ENCODE measurements around the gene PRKCH. TPM values are rescaled to one million over a fixed set of nuclear protein-coding genes. Genes with fewer than 3 reads are reported as not detected.

The PRKCH gene
- total RNA-seq, 1 donor from 2014 or later: 373 TPM

DNA sequence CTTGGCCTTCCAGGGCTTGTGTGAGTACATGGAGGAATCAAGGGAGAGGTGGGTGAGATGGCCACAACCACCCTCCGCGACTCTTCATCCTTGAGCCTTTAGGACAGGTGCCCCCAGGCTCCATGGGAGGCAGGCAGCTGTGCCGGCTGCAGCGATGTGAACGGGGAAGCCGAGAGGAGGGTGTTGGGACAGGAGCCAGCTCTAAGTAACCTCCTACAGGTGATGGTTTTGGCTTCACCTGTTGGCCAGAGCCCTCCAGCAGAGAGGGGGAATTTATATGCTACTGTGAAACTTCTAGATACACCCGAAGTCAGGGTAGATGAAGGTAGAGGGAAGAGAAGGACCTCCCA, 241.8 kb downstream of the PRKCH start:
- DNase-seq (ENCODE audit: low read depth in 2 of 2): no peak

- no peak for DNase-seq (ENCODE audit: low read depth in 2 of 2)
Measured at GRCh38 chr14:61563880-61564617, 242.7 kb downstream of the PRKCH start.

- DNase-seq (ENCODE audit: low read depth in 2 of 2): peak in 1 of 2 donors; percentile 79
Measured at GRCh38 chr14:61564618-61565091, 243.3 kb downstream of the PRKCH start.

DNA sequence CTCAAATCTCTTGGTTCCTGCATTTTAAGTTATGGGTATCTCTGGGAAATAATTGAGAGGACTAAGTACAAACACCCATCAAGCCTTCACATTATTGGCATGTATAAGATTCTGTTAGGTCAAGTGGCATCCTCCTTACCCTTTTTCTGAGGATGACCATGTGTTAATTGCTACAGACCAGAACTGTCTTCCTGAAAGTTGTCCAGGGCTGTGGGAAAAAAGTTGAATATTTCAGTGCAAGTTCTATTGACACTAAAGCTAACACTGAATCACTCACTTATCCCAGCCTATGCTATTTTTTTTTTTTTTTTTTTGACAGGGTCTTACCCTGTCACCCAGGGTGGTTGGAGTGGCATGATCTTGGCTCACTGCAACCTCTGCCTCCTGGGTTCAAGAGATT, 243.8 kb downstream of the PRKCH start:
- no peak for DNase-seq (ENCODE audit: low read depth in 2 of 2)

DNA sequence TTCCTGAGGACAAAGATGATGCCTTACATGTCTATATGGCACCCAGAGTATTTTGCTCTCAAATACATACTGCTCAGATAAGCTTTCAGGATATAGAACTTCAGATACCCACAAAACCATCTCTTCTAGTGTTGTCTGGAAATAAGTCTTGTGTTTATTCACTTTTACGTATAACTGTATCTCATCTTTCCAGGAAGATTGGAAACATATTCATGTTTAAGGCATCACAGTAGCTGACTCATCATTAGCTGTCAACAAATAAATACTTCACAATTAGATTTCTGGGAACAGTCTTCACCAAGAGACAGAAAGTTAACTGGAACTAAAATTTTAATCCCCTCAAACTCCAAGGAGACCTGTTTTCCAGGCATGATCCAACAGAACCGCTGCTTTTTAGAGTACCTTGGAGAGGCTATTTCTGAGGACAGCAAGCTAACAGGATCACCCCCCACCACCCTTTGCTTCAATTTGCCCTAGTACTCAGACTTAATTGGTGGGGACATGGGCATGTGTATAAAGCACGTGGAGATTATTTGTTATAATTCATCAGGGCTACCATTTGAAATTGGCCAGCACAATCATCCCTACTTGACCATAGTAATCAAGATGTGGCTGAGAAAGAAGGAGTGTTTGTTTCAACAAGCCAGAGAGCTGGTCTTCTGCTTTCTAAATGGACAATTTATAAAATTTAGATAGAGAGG, 244.6 kb downstream of the PRKCH start:
- peak in 1 of 2 donors; percentile 80 for DNase-seq (ENCODE audit: low read depth in 2 of 2)

GRCh38 chr14:61566537-61567225, 245.3 kb downstream of the PRKCH start:
- DNase-seq (ENCODE audit: low read depth in 2 of 2): peak in 1 of 2 donors; percentile 66

DNA sequence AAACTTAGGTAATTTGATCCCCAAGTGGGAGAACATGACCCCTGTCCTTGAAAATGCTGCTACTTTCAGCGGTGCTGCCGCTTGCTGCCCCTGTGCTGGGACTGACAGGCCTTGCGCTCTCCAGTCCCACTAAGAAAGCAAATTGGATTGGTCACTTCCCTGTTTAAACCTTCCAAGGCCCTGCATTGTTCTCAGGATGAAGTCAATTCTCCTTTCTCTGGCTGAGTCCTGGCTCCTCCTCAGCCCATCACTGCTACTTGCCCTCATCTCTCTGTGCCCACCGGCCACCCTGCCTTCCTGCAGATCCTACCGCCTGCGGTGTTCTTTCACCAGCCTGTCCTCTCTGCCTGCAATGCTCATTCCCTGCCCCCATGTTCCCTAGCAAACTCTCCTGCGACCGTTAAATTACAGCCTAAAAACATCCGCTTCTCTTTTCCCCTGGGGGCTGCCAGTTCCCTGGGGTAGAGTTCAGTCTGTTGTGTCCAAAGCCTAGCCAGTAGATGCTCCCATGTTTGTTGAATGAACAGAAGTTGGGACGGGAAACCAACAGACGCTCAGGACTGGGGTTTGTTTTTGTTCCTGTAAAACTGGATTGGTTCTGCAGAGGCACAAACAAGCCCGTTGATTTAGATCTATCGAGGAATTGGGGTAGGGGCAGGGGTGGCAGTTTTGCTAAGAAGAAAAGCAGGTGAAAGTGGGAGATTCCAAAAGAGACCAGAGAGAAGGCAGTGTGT, 246.6 kb downstream of the PRKCH start:
- peak in 1 of 2 donors; percentile 35 for DNase-seq (ENCODE audit: low read depth in 2 of 2)

- DNase-seq (ENCODE audit: low read depth in 2 of 2): no peak
Measured at GRCh38 chr14:61568572-61569011, 247.2 kb downstream of the PRKCH start.

DNA sequence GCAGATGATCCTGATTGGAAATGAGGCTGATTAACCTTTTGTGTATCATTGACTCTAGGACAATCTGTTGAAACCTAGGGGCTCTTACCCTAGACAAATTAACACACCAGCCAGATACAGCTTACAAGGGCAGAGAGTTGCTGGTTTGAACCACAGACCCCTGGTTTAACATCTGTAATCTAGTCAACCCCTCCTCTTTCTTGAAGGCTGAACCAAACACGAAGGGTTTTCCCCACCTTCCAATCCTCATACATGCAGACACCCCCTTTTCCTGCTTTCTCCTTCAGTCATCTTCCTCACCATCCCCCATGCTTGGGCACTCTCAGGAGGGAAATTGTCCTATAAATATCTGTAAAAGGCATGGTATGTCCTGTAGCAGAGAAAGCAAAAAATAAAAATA, 247.9 kb downstream of the PRKCH start:
- no peak for DNase-seq (ENCODE audit: low read depth in 2 of 2)

DNA sequence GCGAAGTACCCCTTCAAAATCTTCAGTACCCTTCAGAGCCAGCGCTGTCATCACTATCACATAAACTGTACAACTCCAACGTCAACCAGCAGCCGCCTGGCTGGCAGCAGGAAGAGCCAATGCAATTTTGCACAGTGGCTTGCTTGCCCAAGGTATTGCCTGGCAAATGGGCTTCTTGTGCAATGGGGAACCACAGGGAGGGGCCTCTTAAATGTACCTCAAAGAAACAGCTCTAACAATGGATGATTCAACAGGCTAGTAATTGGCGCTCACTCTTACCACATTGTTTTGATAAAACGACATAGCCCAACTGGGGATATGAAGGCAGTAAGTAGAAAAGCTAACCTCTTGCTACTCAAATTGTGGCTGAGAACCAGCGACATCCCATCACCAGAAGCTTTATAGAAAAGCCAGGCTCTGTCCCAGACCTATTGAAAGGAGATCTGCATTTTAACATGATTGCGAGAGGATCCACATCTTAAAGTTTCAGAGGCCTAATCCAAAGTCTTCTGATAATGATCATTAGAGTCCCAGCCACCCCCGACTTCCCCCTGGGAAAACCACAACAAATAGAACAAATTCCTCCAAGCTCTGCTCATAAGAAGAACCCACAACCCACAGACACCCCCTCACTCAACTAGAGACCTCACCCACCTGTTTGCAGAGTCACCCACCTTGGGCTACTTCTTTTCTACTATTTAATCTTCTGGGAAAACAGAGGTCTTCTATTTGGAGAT, 248.6 kb downstream of the PRKCH start:
- peak in 1 of 2 donors; percentile 79 for DNase-seq (ENCODE audit: low read depth in 2 of 2)

DNA sequence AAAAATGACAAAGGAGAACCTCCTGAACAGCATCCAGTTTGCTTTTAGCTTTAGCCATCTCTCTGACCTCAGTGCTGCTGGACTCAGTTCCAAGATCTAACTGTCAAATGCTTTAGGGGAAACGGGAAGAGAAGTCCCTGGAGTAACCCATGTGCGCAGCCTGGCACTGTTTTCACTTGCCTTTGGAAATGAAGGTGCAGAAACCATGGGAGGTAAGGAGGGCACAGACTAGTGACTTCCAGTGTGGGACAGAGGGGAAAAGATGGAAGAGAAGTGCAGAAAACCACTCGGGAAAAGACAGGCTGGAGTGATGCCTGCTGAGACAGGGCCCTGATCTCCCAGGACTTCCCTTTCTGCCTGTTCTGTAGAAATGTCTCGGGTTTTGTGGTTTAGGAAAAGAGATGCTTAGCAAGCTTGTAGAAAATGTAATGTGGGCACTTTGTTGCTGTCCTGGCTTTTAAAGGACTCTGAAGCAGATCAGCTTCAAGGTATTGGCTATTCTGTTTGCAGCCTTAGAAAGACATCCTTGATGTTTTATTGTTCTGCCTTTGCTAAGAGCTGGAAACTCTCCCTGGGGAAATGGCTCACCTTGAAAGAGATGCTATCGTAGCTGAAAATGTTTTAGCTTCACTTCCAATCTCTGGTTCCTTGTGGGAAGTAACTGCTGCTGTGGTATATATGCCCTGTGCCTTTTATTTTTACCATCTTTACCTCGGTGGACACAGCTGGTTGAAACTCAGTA, 249.3 kb downstream of the PRKCH start:
- DNase-seq (ENCODE audit: low read depth in 2 of 2): no peak

- no peak for DNase-seq (ENCODE audit: low read depth in 2 of 2)
Measured at GRCh38 chr14:61571917-61572316, 250.5 kb downstream of the PRKCH start.

- no peak for DNase-seq (ENCODE audit: low read depth in 2 of 2)
Measured at GRCh38 chr14:61573321-61573720, 251.9 kb downstream of the PRKCH start.

DNA sequence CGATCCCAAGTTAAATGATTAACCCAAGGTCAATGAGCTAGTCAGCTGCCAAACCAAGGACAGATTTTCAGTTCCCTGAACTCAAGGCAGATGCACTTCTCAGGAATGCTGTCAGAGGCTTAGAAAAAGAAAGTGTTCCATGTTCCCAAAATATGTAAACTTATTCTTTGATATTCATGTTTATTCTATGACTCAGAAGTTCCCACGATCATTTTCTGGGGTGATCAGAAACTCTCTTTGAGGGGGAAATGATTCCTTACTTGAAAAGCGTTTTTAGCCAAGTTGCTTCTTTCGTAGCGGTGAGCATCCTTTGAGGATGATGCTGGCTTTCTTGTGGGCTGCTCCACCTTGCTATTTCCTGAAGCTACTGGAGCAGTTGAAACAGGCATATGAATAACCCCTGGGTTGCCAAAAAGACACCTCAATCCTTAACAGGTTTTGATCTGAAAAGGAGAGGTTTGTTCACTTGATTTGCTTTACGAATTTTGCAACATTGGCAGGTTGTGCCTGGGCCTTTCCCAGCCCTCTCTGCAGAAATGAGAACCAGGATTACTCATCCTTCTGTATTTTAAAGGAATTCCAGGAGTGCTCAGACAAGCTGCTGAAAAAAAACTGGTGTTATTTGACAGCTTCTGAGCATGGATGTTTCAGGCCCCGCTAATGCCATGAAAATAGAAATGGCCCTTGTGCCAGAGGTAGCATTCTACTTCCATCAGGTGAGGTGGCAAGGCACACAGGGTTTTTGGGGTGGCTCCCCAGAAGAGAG, 252.6 kb downstream of the PRKCH start:
- peak in 1 of 2 donors; percentile 43 for DNase-seq (ENCODE audit: low read depth in 2 of 2)

GRCh38 chr14:61574514-61574807, 253.1 kb downstream of the PRKCH start:
- DNase-seq (ENCODE audit: low read depth in 2 of 2): no peak

DNA sequence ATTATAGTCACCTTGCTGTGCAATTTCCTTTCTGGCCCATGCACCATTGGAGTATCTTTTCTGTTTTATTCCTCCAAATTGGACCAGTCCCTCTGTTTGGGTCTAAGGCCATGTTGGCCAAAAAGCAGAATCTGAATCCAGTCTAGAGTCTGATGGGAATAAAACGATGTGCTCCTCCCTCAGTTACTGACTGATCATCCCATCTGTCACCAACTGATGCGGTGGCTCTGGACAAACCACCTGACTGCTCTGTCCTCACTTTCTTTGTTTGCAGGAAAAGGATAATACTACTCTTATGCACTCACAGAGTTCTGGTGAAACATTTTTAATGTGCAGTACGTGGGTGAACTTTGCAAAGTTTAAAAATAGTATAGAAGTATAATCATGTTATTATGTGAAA, 253.7 kb downstream of the PRKCH start:
- DNase-seq (ENCODE audit: low read depth in 2 of 2): no peak

GRCh38 chr14:61575551-61576150, 254.3 kb downstream of the PRKCH start:
- no peak for DNase-seq (ENCODE audit: low read depth in 2 of 2)

GRCh38 chr14:61577506-61577931, 256.1 kb downstream of the PRKCH start:
- no peak for DNase-seq (ENCODE audit: low read depth in 2 of 2)

DNA sequence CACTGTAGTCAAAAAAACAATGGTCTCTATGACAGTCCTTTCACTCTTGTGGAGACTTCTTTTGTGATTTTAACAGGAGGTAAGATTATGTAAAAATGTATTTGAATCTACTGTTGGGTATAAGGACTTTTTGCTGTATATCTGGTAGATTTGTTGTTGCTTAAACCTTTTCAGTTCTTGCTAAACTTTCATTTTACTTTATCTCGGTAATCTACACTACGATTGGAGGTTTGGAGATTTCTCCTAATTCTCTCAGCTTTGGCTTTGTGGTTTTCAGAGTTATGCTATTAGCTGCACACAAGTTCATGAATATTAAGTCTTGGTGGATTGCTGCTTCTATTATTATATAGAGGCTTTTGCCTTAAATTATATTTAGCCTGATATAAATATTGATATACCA, 257.4 kb downstream of the PRKCH start:
- no peak for DNase-seq (ENCODE audit: low read depth in 2 of 2)

All from lung microvascular endothelial cell (primary cell).